ENCODE measurements around the gene PTPRQ.

Gene PTPRQ

DNA sequence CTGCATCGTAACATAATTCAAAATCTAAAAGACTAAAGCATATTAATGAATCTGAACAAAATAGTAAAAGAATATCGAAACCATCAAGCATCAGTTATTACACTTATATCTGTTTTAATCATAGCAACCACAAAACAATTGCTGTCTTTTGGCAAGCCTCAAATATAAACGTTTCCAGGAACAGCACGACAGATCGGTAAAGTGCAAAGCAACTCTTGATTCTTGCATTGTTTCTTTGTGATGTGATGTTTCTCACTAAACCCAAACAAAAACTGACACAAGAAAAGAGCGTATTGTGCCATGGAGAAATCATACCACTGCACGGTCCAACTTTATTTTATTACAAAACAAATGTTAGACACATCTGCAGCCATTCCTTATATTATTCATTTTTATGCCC, 254.2 kb downstream of the PTPRQ start:
- TF ChIP-seq, protein P1, sequence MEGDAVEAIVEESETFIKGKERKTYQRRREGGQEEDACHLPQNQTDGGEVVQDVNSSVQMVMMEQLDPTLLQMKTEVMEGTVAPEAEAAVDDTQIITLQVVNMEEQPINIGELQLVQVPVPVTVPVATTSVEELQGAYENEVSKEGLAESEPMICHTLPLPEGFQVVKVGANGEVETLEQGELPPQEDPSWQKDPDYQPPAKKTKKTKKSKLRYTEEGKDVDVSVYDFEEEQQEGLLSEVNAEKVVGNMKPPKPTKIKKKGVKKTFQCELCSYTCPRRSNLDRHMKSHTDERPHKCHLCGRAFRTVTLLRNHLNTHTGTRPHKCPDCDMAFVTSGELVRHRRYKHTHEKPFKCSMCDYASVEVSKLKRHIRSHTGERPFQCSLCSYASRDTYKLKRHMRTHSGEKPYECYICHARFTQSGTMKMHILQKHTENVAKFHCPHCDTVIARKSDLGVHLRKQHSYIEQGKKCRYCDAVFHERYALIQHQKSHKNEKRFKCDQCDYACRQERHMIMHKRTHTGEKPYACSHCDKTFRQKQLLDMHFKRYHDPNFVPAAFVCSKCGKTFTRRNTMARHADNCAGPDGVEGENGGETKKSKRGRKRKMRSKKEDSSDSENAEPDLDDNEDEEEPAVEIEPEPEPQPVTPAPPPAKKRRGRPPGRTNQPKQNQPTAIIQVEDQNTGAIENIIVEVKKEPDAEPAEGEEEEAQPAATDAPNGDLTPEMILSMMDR (conservative IDR thresholded peaks at IDR 0.05; ENCODE audit: low read depth, low read length), result no peak
- no peak overlapping the region for H3K4me3 ChIP-seq (ENCODE audit: low read length)
- DNase-seq (ENCODE audit: low read depth), result no peak

DNA sequence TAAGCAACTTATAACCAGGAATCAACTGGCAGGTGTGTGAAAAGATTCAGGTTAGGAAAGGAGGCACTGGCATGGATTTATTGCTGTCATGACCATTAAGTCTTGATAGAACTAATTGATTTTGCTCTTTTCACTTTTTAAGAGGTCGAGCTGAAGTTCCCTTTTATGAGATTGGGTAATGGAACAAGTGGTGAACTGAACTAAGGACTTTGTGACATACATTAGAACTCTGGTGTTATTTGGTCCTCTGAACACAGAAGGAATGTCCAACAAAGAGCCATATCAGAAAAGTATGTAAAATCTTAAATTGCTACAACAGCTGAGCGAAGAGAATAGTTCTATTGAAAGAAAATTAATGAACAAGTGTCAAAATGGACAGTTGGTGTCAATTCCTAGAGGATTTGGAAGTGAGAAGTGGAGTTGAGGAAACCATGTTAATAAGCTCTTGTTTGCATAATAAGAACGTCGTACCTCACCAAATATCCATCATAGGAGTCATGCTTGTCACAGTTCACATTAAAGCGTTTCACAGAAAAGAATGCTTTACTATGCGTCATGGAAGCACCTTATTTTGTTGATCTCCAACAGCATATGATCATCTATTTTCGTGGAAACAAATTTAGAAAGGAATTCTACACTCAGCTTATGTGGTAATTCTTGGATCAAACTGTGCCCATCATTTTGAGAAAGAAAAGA, 255.0 kb downstream of the PTPRQ start:
- no peak overlapping the region for H3K4me3 ChIP-seq (ENCODE audit: low read length)
- TF ChIP-seq, protein P1 (conservative IDR thresholded peaks at IDR 0.05; ENCODE audit: low read depth, low read length), result no peak
- no peak for DNase-seq (ENCODE audit: low read depth)

DNA sequence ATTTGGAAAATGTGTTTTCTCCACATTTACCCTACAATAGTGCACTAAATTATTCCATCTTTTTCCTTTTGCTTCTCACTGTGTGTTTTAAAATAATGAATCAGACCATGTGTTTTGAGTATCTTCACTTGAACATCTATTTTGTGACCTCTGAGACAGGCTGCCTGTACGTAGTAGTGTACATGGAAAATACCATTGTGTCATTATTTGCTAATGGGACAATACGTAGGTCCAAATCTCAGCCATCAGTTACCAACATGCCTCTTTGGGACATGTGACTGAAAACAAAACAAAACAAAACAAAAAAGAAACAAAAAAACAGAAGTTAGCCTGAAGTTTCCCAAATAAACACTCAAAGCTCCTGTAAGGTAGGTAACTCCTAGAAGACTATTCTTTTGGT, 256.3 kb downstream of the PTPRQ start:
- TF ChIP-seq, protein P1 (conservative IDR thresholded peaks at IDR 0.05; ENCODE audit: low read depth, low read length), result no peak
- no peak for DNase-seq (ENCODE audit: low read depth)
- H3K4me3 ChIP-seq (ENCODE audit: low read length), result no peak overlapping the region

DNA sequence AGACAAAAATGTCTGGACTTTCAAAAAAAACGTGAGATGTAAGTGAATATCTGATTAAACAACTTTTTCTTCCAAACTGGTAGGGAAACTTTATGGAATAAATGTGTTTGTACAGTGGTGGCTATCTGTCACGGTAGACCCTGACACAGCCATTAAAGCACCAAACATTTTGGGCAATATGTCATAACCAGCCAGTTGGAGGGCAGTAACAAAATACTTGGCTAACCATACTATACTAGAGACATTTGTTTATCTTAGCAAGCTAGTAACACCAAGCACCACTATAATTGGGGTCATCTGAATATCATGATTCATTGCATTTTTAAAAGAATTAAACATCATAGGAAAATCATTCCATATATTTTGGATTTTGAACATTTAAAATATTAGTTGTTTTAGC, 257.4 kb downstream of the PTPRQ start:
- H3K4me3 ChIP-seq (ENCODE audit: low read length), result no peak overlapping the region
- no peak for DNase-seq (ENCODE audit: low read depth)
- TF ChIP-seq, protein P1 (conservative IDR thresholded peaks at IDR 0.05; ENCODE audit: low read depth, low read length), result no peak

DNA sequence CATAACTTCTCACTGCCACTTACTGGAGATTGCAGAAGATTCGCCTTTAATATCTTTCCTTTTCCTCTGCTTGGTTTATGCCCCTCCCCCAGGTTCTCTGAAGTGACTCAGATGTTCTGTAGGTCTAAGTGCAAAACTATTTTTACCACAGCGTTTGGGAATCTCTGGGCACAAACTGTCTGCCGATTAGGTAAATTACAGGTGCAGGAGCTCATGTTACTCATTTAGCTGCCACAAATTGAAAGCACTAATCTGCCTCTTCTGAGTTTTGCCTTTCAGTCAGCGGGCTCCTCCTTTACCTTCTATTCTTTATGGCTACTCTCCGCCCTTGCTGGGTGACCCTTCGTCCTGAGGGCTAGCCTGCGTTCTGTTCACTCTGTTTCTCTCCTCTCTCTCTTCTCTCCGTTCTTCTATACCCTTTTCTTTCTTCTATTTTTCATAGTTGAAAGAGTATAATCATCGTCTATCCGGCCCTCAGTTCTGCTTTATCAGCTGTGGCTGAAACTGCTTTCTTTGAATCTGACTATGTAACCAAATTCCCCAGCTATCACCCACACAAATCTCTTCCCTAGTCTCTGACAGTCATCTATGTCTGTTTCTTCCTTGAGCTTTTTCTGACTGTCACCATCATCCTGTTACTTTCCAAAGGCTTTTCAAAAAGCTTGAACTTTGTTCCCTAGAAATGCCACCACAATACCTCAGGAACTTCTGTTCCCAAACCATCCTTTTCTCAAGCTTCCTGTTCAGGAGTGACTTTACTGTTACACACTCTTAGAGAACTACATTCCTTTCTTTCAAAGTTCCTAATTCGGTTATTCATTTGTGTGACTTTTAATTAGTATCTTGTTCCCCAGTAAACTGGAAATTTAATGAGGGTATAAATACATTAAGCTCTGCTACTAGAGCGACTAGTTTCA, 259.1 kb downstream of the PTPRQ start:
- no peak overlapping the region for H3K4me3 ChIP-seq (ENCODE audit: low read length)
- DNase-seq (ENCODE audit: low read depth), result no peak
- TF ChIP-seq, protein P1 (conservative IDR thresholded peaks at IDR 0.05; ENCODE audit: low read depth, low read length), result no peak

DNA sequence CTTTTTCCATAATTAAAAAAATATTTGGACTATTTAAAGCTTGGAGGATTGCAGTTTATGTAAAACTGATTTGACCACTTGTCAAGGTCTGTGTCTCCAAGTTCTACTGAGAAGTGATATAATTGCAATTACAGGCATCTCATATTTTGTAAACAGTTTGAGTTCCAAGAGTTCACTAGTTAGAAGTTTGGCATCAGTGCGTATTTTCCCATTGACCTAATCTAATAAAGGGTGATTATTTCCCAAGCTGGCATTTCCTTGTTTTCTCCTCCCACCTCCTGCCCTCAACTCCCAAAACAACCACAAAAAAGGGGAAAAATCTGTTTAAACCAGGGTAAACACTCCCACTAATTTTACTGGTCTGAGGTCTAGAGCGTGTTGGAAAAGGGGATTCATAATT, 260.4 kb downstream of the PTPRQ start:
- TF ChIP-seq, protein P1 (conservative IDR thresholded peaks at IDR 0.05; ENCODE audit: low read depth, low read length), result no peak
- DNase-seq (ENCODE audit: low read depth), result no peak
- no peak overlapping the region for H3K4me3 ChIP-seq (ENCODE audit: low read length)

Data from retinal pigment epithelial cell (primary cell).